Measurements from ENCODE around the gene PIAS4.

The PIAS4 gene

DNA sequence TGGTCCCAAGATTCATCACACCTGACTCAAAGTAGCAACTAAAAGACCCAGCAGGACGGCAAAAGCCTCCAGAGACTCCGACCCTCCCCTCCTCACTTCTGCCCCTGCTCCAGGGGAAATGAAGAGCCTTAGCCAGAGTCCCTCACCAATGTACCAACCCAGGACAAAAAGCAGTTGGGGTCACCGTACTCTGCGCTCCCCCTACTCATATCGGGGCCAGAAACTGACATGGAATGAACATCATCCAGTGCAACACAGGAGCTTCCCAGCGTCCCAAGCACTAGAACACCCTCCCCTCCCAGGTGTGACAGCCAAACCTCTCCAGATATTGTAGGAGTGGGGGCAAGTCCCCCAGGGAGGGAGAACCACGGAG lies 24.0 kb upstream of the PIAS4 start:
- peaks cover 19 to 60% (median 55%) of the 10 kb centered on the region in 4 experiments for H3K36me3 ChIP-seq (ENCODE audit: control insufficient read depth in 4 of 4, insufficient read depth in 4 of 4, low read length in 3 of 4)
- H3K27ac ChIP-seq (ENCODE audit: insufficient read depth in 1 of 2, low read depth in 1 of 2, low read length in 2 of 2, poor library complexity in 1 of 2, severe bottlenecking in 2 of 2): peak overlapping the region in 1 of 2 experiments; percentile 96
- H3K27me3 ChIP-seq (replicated peaks in 2 of 5; ENCODE audit: control insufficient read depth in 4 of 5, insufficient read depth in 5 of 5, low read length in 4 of 5): no peaks in the 10 kb centered on the region
- peaks cover 15 to 37% (median 33%) of the 10 kb centered on the region in 4 experiments for H3K4me1 ChIP-seq (ENCODE audit: control extremely low read depth in 1 of 4, control insufficient read depth in 4 of 4, insufficient read depth in 4 of 4, low read length in 3 of 4)
- CTCF ChIA-PET: interaction anchor here (2.2 kb wide), 1 partner anchor 8 kb away, joined by 5 read pairs; no protein-coding TSS in a partner anchor
- POLR2A ChIA-PET: interaction anchor here (0.6 to 1.9 kb wide), 2 partner anchors 8 to 153 kb away, joined by 3 to 10 read pairs; no protein-coding TSS in a partner anchor
- no peaks in the 10 kb centered on the region for H3K9me3 ChIP-seq (ENCODE audit: control extremely low read depth in 1 of 5, control insufficient read depth in 4 of 5, insufficient read depth in 2 of 5, low read depth in 1 of 5, low read length in 4 of 5)
- no peak for DNase-seq
- H3K4me3 ChIP-seq (ENCODE audit: control insufficient read depth in 1 of 7, extremely low read depth in 1 of 7, insufficient read depth in 4 of 7, low read depth in 2 of 7, low read length in 6 of 7): peak overlapping the region in 5 of 7 experiments; percentile 85 to 100 (median 99)
- WGBS (ENCODE audit: insufficient coverage): 92% methylated on average over 5 of the region's 7 CpGs

- Histone ChIP-seq H3K9me3 (ENCODE audit: control extremely low read depth in 1 of 5, control insufficient read depth in 4 of 5, insufficient read depth in 2 of 5, low read depth in 1 of 5, low read length in 4 of 5) (no peaks in the 10 kb centered on the region), H3K27me3 (replicated peaks in 2 of 5; ENCODE audit: control insufficient read depth in 4 of 5, insufficient read depth in 5 of 5, low read length in 4 of 5) (no peaks in the 10 kb centered on the region), H3K4me1 (ENCODE audit: control extremely low read depth in 1 of 4, control insufficient read depth in 4 of 4, insufficient read depth in 4 of 4, low read length in 3 of 4) (peaks cover 15 to 37% (median 33%) of the 10 kb centered on the region in 4 experiments), H3K36me3 (ENCODE audit: control insufficient read depth in 4 of 4, insufficient read depth in 4 of 4, low read length in 3 of 4) (peaks cover 19 to 58% (median 52%) of the 10 kb centered on the region in 4 experiments), H3K27ac (ENCODE audit: insufficient read depth in 1 of 2, low read depth in 1 of 2, low read length in 2 of 2, poor library complexity in 1 of 2, severe bottlenecking in 2 of 2) (peak overlapping the region; percentile 91 to 96), H3K4me3 (ENCODE audit: control insufficient read depth in 1 of 7, extremely low read depth in 1 of 7, insufficient read depth in 4 of 7, low read depth in 2 of 7, low read length in 6 of 7) (peak overlapping the region; percentile 81 to 100 (median 99))
- no peak for DNase-seq
- 55% methylated on average over 27 of the region's 30 CpGs for WGBS (ENCODE audit: insufficient coverage)
- ChIA-PET CTCF (interaction anchor here (2.2 kb wide), 1 partner anchor 9 kb away, joined by 5 read pairs; no protein-coding TSS in a partner anchor), POLR2A (interaction anchor here (0.6 to 1.9 kb wide), 2 partner anchors 9 to 153 kb away, joined by 3 to 10 read pairs; no protein-coding TSS in a partner anchor)
These were observed 23.5 kb upstream of the PIAS4 start for GRCh38 chr19:3983936-3984583.

GRCh38 chr19:3984584-3984907 lies 23.0 kb upstream of the PIAS4 start:
- Histone ChIP-seq H3K36me3 (ENCODE audit: control insufficient read depth in 4 of 4, insufficient read depth in 4 of 4, low read length in 3 of 4) (peaks cover 19 to 53% (median 48%) of the 10 kb centered on the region in 4 experiments), H3K4me1 (ENCODE audit: control extremely low read depth in 1 of 4, control insufficient read depth in 4 of 4, insufficient read depth in 4 of 4, low read length in 3 of 4) (peaks cover 15 to 37% (median 33%) of the 10 kb centered on the region in 4 experiments)
- 0% methylated on average over 5 of the region's 10 CpGs for WGBS (ENCODE audit: insufficient coverage)

GRCh38 chr19:3984908-3985642 lies 22.5 kb upstream of the PIAS4 start, which contains the start of gene EEF2:
TSS of gene EEF2 (minus strand) at chr19:3985463. CDS start at chr19:3985380, 83 bp downstream.
- Histone ChIP-seq H3K4me1 (ENCODE audit: control extremely low read depth in 1 of 4, control insufficient read depth in 4 of 4, insufficient read depth in 4 of 4, low read length in 3 of 4) (peaks cover 15 to 38% (median 33%) of the 10 kb centered on the region in 4 experiments), H3K27ac (ENCODE audit: insufficient read depth in 1 of 2, low read depth in 1 of 2, low read length in 2 of 2, poor library complexity in 1 of 2, severe bottlenecking in 2 of 2) (peak within 1 kb of the TSS; percentile 91 to 96), H3K9me3 (ENCODE audit: control extremely low read depth in 1 of 5, control insufficient read depth in 4 of 5, insufficient read depth in 2 of 5, low read depth in 1 of 5, low read length in 4 of 5) (no peaks in the 10 kb centered on the region), H3K27me3 (replicated peaks in 2 of 5; ENCODE audit: control insufficient read depth in 4 of 5, insufficient read depth in 5 of 5, low read length in 4 of 5) (no peaks in the 10 kb centered on the region), H3K4me3 (ENCODE audit: control insufficient read depth in 1 of 7, extremely low read depth in 1 of 7, insufficient read depth in 4 of 7, low read depth in 2 of 7, low read length in 6 of 7) (peak within 1 kb of the TSS; percentile 81 to 100 (median 99)), H3K36me3 (ENCODE audit: control insufficient read depth in 4 of 4, insufficient read depth in 4 of 4, low read length in 3 of 4) (peaks cover 19 to 48% (median 43%) of the 10 kb centered on the region in 4 experiments)
- WGBS (ENCODE audit: insufficient coverage): under 1% methylated on average over 80 of the region's 80 CpGs
- peak; percentile 88 to 95 (median 92) for DNase-seq
- CTCF ChIA-PET: interaction anchor here (0.9 to 2.2 kb wide), 10 partner anchors 10 to 223 kb away, joined by 3 to 8 read pairs (median 4); partner anchors contain the start of gene MRPL54
- POLR2A ChIA-PET: interaction anchor here (0.6 to 1.9 kb wide), 8 partner anchors 8 to 222 kb away, joined by 3 to 11 read pairs (median 6); partner anchors contain the start of genes DAPK3, MRPL54 and PIAS4

More at GRCh38 chr19:3984584-3984907, 23.0 kb upstream of the PIAS4 start:
- no peaks in the 10 kb centered on the region for H3K27me3 ChIP-seq (replicated peaks in 2 of 5; ENCODE audit: control insufficient read depth in 4 of 5, insufficient read depth in 5 of 5, low read length in 4 of 5)
- H3K27ac ChIP-seq (ENCODE audit: insufficient read depth in 1 of 2, low read depth in 1 of 2, low read length in 2 of 2, poor library complexity in 1 of 2, severe bottlenecking in 2 of 2): peak overlapping the region; percentile 91 to 96
- H3K9me3 ChIP-seq (ENCODE audit: control extremely low read depth in 1 of 5, control insufficient read depth in 4 of 5, insufficient read depth in 2 of 5, low read depth in 1 of 5, low read length in 4 of 5): no peaks in the 10 kb centered on the region
- POLR2A ChIA-PET: interaction anchor here (1.9 kb wide), 1 partner anchor 9 kb away, joined by 10 read pairs; no protein-coding TSS in a partner anchor
- CTCF ChIA-PET: interaction anchor here (1.0 to 2.2 kb wide), 2 partner anchors 9 to 22 kb away, joined by 3 to 5 read pairs; no protein-coding TSS in a partner anchor
- no peak for DNase-seq
- peak overlapping the region; percentile 81 to 100 (median 99) for H3K4me3 ChIP-seq (ENCODE audit: control insufficient read depth in 1 of 7, extremely low read depth in 1 of 7, insufficient read depth in 4 of 7, low read depth in 2 of 7, low read length in 6 of 7)

- CTCF ChIA-PET: interaction anchor here (0.9 to 2.2 kb wide), 10 partner anchors 10 to 224 kb away, joined by 3 to 8 read pairs (median 4); partner anchors contain the start of gene MRPL54
- no peak for DNase-seq
- Histone ChIP-seq H3K27me3 (replicated peaks in 2 of 5; ENCODE audit: control insufficient read depth in 4 of 5, insufficient read depth in 5 of 5, low read length in 4 of 5) (no peaks in the 10 kb centered on the region), H3K9me3 (ENCODE audit: control extremely low read depth in 1 of 5, control insufficient read depth in 4 of 5, insufficient read depth in 2 of 5, low read depth in 1 of 5, low read length in 4 of 5) (no peaks in the 10 kb centered on the region), H3K36me3 (ENCODE audit: control insufficient read depth in 4 of 4, insufficient read depth in 4 of 4, low read length in 3 of 4) (peaks cover 19 to 41% (median 36%) of the 10 kb centered on the region in 4 experiments), H3K4me3 (ENCODE audit: control insufficient read depth in 1 of 7, extremely low read depth in 1 of 7, insufficient read depth in 4 of 7, low read depth in 2 of 7, low read length in 6 of 7) (peak overlapping the region; percentile 81 to 100 (median 99)), H3K4me1 (ENCODE audit: control extremely low read depth in 1 of 4, control insufficient read depth in 4 of 4, insufficient read depth in 4 of 4, low read length in 3 of 4) (peaks cover 15 to 38% (median 33%) of the 10 kb centered on the region in 4 experiments), H3K27ac (ENCODE audit: insufficient read depth in 1 of 2, low read depth in 1 of 2, low read length in 2 of 2, poor library complexity in 1 of 2, severe bottlenecking in 2 of 2) (peak overlapping the region; percentile 91 to 96)
- WGBS (ENCODE audit: insufficient coverage): 3% methylated on average over 12 of the region's 19 CpGs
- POLR2A ChIA-PET: interaction anchor here (0.6 to 1.2 kb wide), 8 partner anchors 9 to 223 kb away, joined by 3 to 11 read pairs (median 5); partner anchors contain the start of genes DAPK3, MRPL54 and PIAS4
These were observed 21.8 kb upstream of the PIAS4 start for GRCh38 chr19:3985643-3986259.

- Histone ChIP-seq H3K36me3 (ENCODE audit: control insufficient read depth in 4 of 4, insufficient read depth in 4 of 4, low read length in 3 of 4) (peaks cover 14 to 34% (median 29%) of the 10 kb centered on the region in 4 experiments), H3K27me3 (replicated peaks in 2 of 5; ENCODE audit: control insufficient read depth in 4 of 5, insufficient read depth in 5 of 5, low read length in 4 of 5) (no peaks in the 10 kb centered on the region), H3K27ac (ENCODE audit: insufficient read depth in 1 of 2, low read depth in 1 of 2, low read length in 2 of 2, poor library complexity in 1 of 2, severe bottlenecking in 2 of 2) (peak overlapping the region in 1 of 2 experiments; percentile 96), H3K4me3 (ENCODE audit: control insufficient read depth in 1 of 7, extremely low read depth in 1 of 7, insufficient read depth in 4 of 7, low read depth in 2 of 7, low read length in 6 of 7) (peak overlapping the region in 6 of 7 experiments; percentile 85 to 100 (median 100)), H3K4me1 (ENCODE audit: control extremely low read depth in 1 of 4, control insufficient read depth in 4 of 4, insufficient read depth in 4 of 4, low read length in 3 of 4) (peaks cover 15 to 38% (median 33%) of the 10 kb centered on the region in 4 experiments), H3K9me3 (ENCODE audit: control extremely low read depth in 1 of 5, control insufficient read depth in 4 of 5, insufficient read depth in 2 of 5, low read depth in 1 of 5, low read length in 4 of 5) (no peaks in the 10 kb centered on the region)
- 0% methylated on average over 8 of the region's 21 CpGs for WGBS (ENCODE audit: insufficient coverage)
- CTCF ChIA-PET: interaction anchor here (0.9 to 2.0 kb wide), 8 partner anchors 11 to 221 kb away, joined by 3 to 8 read pairs (median 4); no protein-coding TSS in a partner anchor
- POLR2A ChIA-PET: interaction anchor here (0.6 kb wide), 1 partner anchor 86 kb away, joined by 3 read pairs; no protein-coding TSS in a partner anchor
- DNase-seq: peak; percentile 81 to 87 (median 87)
These were observed 21.1 kb upstream of the PIAS4 start for GRCh38 chr19:3986260-3987041.
